Heart right ventricle (tissue), 16 donors: ENCODE measurements around the gene THRSP. TPM values are rescaled to one million over a fixed set of nuclear protein-coding genes. Genes with fewer than 3 reads are reported as not detected.
"Not testable (repeated sequence)": the region's sequence is repeated elsewhere in the genome, so short reads cannot be mapped to it uniquely, and the experiment has no call there.

ENCODE experiments used
- ATAC-seq, 8 donors: fragments of 200-7000 bp; cut with Tn5 transposase; one replicate each; pipeline ENCODE4 v1.9.1; 2020; ENCODE audit warnings: mild to moderate bottlenecking in 8 of 8, moderate library complexity in 8 of 8, moderate number of reproducible peaks in 1 of 8
- DNase-seq, 2 donors: peaks; one replicate each; pipeline ENCODE4 v3.0.0-alpha.2; 2020
- H3K27ac ChIP-seq, 10 donors: fragments of 200-600 bp; sonication (generic) in 2 of 10; one replicate each; pipeline versions ENCODE4 v1.5.0 to v1.8.0; 2020 to 2022; ENCODE audit warnings: mild to moderate bottlenecking in 3 of 10
- H3K27me3 ChIP-seq, 7 donors: fragments of 200-600 bp; one replicate each; pipeline ENCODE4 v1.8.0; 2021 to 2022; ENCODE audit warnings: mild to moderate bottlenecking in 2 of 7
- H3K36me3 ChIP-seq, 9 donors: fragments of 200-600 bp; sonication (generic) in 1 of 9; one replicate each; pipeline versions ENCODE4 v1.5.0 to v1.8.0; 2020 to 2022; ENCODE audit warnings: mild to moderate bottlenecking in 2 of 9
- H3K4me1 ChIP-seq, 9 donors: fragments of 200-600 bp; sonication (generic) in 1 of 9; one replicate each; pipeline versions ENCODE4 v1.5.0 to v1.8.0; 2020 to 2022; ENCODE audit warnings: mild to moderate bottlenecking in 4 of 9
- H3K4me3 ChIP-seq, 10 donors: fragments of 200-600 bp; sonication (generic) in 2 of 10; one replicate each; pipeline versions ENCODE4 v1.5.0 to v1.8.0; 2020 to 2022; ENCODE audit warnings: mild to moderate bottlenecking in 7 of 10, moderate library complexity in 2 of 10
- H3K9me3 ChIP-seq, 11 donors: fragments of 200-600 bp in 10 of 11; sonication (generic) in 2 of 11; one replicate each; pipeline versions ENCODE4 v1.5.0 to v1.8.0; 2013 to 2022; ENCODE audit warnings: mild to moderate bottlenecking in 2 of 11, control low read depth in 1 of 11, moderate library complexity in 1 of 11
- WGBS, 2 donors: extraction: QIAGEN DNeasy Blood & Tissue Kit; methylation state at CpG; one replicate each; pipeline ENCODE4 v1.1.7; 2013; ENCODE audit warnings: inconsistent platforms in 1 of 2; 5-methylcytosine and 5-hydroxymethylcytosine counted together
- intact Hi-C, 10 donors: fragments of 100-400 bp; cut with DNase I; formaldehyde crosslinking; loops; one replicate each; pipeline versions ENCODE4 v1.11.1 to v1.14.2; 2022
- long read RNA-seq, 3 donors: library from polyadenylated mRNA; unstranded; transcript quantifications; one replicate each; pipeline ENCODE4 v2.0.0, GENCODE V29; 2020 to 2021
- polyA plus RNA-seq, 2 donors: library from polyadenylated mRNA; stranded (reverse); fragments of 200-250 nt; gene quantifications; one replicate each; pipeline ENCODE4 v1.2.3, GENCODE V29; 2013
- total RNA-seq, 10 donors: library from RNA; stranded (reverse); fragmentation: NEBNext Ultra II Directional in 3 of 10; extraction: Animal tissue kit (Norgen Biotek cat#: 25700) in 3 of 10; gene quantifications; one replicate each; pipeline versions ENCODE4 v1.2.1 to v1.2.4, GENCODE V29; 2021 to 2023
- TF ChIP-seq, protein P1 (sequence below), 9 donors: fragments of 200-600 bp; sonication (generic) in 2 of 9; IDR thresholded peaks; one replicate each; pipeline versions ENCODE4 v1.5.0 to v1.8.0; 2021 to 2022; ENCODE audit warnings: antibody characterized with exemption in 9 of 9, mild to moderate bottlenecking in 5 of 9, moderate library complexity in 1 of 9
- donor health status: Arrhythmogenic right ventricular cardiomyopathy.
- donor health status: ischemic (EF 13 %, LVEDD 7.1; RV severe dilation, severe dysfunction).
- donor health status: healthy with polysubstance abuse.
- donor health status: DM: no; HTN: yes; CAD: no.
- donor health status: DM: no; HTN: no; CAD: no.
- donor health status: ischemic (EF 25% LVEDD 6.9; RV normal size, moderate dysfunction).
- donor health status: ischemic (EF 25% LVEDD 5.7; RV mildly dilated, moderate dysfunction).
- donor health status: healthy.
- donor health status: DM: yes; HTN: yes; CAD: no.
- donor health status: Ischemic cardiomyopathy.
- donor health status: ischemic (EF 35%, LVEDD 5.7; RV mildly dilated, moderate dysfunction).
- donor health status: nonischemic (EF 11% LVEDD 7.7; RV severe dilation, severe dysfunction).
- donor health status: DM: yes; HTN: yes; CAD: no.
- donor health status: PGD.
- donor health status: ischemic (EF 29% LVEDD 5.4; RV normal size, mild dysfunction).
- donor health status: nonischemic (EF 23%, LVEDD 6.1; RV moderate dilation, normal function).

THRSP gene
- total RNA-seq = 1 to 10 TPM in 6 of 10 donors, under 1 TPM in 1, not detected in 3; 0.21 to 7.7 (median 3.5) TPM
- 10 to 100 TPM; 13.6 to 25.4 TPM for polyA plus RNA-seq
- long read RNA-seq, donor 1, partial matches to known transcripts = 0 of 1 reads
- long read RNA-seq, donor 1, other reads (novel, unspliced or antisense) = 0 of 1 reads
- long read RNA-seq, donor 2 = 0 reads
- long read RNA-seq, donor 3, partial matches to known transcripts = 0 of 1 reads
- long read RNA-seq, donor 3, other reads (novel, unspliced or antisense) = 0 of 1 reads

- Histone ChIP-seq H3K36me3 (peaks cover 0 to 19% (median 0%) of the 10 kb centered on the region in 9 donors), H3K27me3 (no peaks in the 10 kb centered on the region), H3K27ac (no peak within 1 kb of the TSS), H3K4me3 (no peak within 1 kb of the TSS), H3K9me3 (no peaks in the 10 kb centered on the region), H3K4me1 (peaks cover 0 to 16% (median 3%) of the 10 kb centered on the region in 9 donors)
- 93% methylated on average over 14 of the region's 14 CpGs for WGBS, 2 donors
- intact Hi-C loops = no loop called here
- TF ChIP-seq, protein P1, sequence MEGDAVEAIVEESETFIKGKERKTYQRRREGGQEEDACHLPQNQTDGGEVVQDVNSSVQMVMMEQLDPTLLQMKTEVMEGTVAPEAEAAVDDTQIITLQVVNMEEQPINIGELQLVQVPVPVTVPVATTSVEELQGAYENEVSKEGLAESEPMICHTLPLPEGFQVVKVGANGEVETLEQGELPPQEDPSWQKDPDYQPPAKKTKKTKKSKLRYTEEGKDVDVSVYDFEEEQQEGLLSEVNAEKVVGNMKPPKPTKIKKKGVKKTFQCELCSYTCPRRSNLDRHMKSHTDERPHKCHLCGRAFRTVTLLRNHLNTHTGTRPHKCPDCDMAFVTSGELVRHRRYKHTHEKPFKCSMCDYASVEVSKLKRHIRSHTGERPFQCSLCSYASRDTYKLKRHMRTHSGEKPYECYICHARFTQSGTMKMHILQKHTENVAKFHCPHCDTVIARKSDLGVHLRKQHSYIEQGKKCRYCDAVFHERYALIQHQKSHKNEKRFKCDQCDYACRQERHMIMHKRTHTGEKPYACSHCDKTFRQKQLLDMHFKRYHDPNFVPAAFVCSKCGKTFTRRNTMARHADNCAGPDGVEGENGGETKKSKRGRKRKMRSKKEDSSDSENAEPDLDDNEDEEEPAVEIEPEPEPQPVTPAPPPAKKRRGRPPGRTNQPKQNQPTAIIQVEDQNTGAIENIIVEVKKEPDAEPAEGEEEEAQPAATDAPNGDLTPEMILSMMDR (IDR thresholded peaks at IDR 0.05) = no peak
- no peak for ATAC-seq
- DNase-seq = no peak
Measured at GRCh38 chr11:78063440-78064181, at the start of gene THRSP. Gene THRSP (plus strand): TSS chr11:78063861. CDS start chr11:78063882, 21 bp downstream.

DNA sequence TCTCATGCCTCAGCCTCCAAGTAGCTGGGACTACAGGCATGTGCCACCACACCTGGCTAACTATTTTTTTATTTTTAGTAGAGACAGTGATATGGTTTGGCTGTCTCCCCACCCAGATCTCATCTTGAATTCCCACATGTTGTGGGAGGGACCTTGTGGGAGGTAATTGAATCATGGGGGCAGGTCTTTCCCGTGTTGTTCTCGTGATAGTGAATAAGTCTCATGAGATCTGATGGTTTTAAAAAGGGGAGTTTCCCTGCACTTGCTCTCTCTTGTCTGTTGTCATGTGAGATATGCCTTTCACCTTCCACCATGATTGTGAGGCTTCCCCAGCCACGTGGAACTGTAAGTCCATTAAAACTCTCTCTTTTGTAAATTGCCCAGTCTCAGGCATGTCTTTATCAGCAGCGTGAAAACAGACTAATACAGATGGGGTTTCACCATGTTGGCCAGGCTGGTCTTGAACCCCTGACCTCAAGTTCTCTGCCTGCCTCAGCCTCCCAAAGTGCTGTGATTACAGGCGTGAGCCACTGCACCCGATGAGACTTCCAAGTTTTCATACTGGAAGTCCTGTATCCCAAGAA lies 48.6 kb upstream of the THRSP start:
- DNase-seq, H3K9me3 ChIP-seq, H3K27me3 ChIP-seq, H3K4me1 ChIP-seq, H3K27ac ChIP-seq, H3K36me3 ChIP-seq, intact Hi-C loops, H3K4me3 ChIP-seq, ATAC-seq: not testable (repeated sequence)
- 74 to 82% methylated on average over 6 of the region's 6 CpGs for WGBS, 2 donors

- Histone ChIP-seq H3K4me3 (no peak overlapping the region), H3K36me3 (no peaks in the 10 kb centered on the region), H3K9me3 (no peaks in the 10 kb centered on the region), H3K27ac (no peak overlapping the region), H3K4me1 (no peaks in the 10 kb centered on the region), H3K27me3 (no peaks in the 10 kb centered on the region)
- intact Hi-C loops = no loop called here
- no peak for ATAC-seq
- TF ChIP-seq, protein P1 (IDR thresholded peaks at IDR 0.05) = no peak
- DNase-seq = no peak
- 96 to 100% methylated on average over 1 of the region's 1 CpG for WGBS, 2 donors
Measured at GRCh38 chr11:78015878-78016277, 47.8 kb upstream of the THRSP start.

DNA sequence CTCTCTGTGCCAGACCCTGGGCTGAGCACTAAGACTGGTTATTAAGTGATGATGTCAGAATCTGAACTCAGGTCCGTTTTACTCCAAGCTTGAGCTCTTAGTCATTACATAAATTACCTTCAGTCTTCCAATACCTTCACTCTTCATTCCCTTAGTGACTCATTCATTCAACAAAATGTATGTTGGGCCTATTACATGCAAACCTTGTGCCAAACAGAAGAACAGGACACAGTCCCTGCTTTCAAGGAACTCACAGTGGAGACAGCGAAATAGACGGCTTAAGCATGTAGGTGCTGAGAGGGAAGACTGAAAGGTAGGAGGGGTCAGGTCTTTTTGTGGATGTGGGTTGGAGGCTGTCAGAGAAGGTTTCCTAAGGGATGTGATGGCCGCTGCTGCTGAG lies 43.9 kb upstream of the THRSP start:
- Histone ChIP-seq H3K36me3 (no peaks in the 10 kb centered on the region), H3K9me3 (no peaks in the 10 kb centered on the region), H3K4me3 (no peak overlapping the region), H3K27ac (no peak overlapping the region), H3K27me3 (peaks cover 0 to 15% (median 6%) of the 10 kb centered on the region in 7 donors), H3K4me1 (peaks cover 0 to 12% (median 5%) of the 10 kb centered on the region in 9 donors)
- no peak for DNase-seq
- intact Hi-C loops = no loop called here
- WGBS, 2 donors = 62 to 69% methylated on average over 4 of the region's 4 CpGs
- TF ChIP-seq, protein P1 (IDR thresholded peaks at IDR 0.05) = no peak
- no peak for ATAC-seq
